ENCODE measurements around the gene NME7. TPM values are rescaled to one million over a fixed set of nuclear protein-coding genes. Genes with fewer than 3 reads are reported as not detected.
"Not testable (repeated sequence)": the region's sequence is repeated elsewhere in the genome, so short reads cannot be mapped to it uniquely, and the experiment has no call there.

The NME7 gene
- total RNA-seq, 2 experiments from 2014 or later = 7.1 to 8.5 TPM

- H3K4me1 Mint-ChIP-seq (ENCODE audit: low read depth) = peaks cover 13% of the 10 kb centered on the region
- CTCF ChIA-PET = interaction anchor here (1.1 kb wide), 1 partner anchor 36 kb away, joined by 3 read pairs; no protein-coding TSS in a partner anchor
- no peak for DNase-seq
- peaks cover 12% of the 10 kb centered on the region for H3K36me3 Mint-ChIP-seq (ENCODE audit: low read depth)
- H3K27ac Mint-ChIP-seq = no peak overlapping the region
- H3K9me3 Mint-ChIP-seq = peaks cover 15% of the 10 kb centered on the region
- intact Hi-C loops (cut with micrococcal nuclease) = no loop called here
- no peak overlapping the region for H3K4me3 Mint-ChIP-seq
- H3K27me3 Mint-ChIP-seq (ENCODE audit: low read depth) = no peaks in the 10 kb centered on the region
These were observed 27.8 kb downstream of the NME7 start for GRCh38 chr1:169339773-169340172.

- no peaks in the 10 kb centered on the region for H3K27me3 Mint-ChIP-seq (ENCODE audit: low read depth)
- CTCF ChIA-PET = interaction anchor here (1.1 kb wide), 1 partner anchor 35 kb away, joined by 3 read pairs; no protein-coding TSS in a partner anchor
- intact Hi-C loops (cut with micrococcal nuclease) = no loop called here
- peaks cover 16% of the 10 kb centered on the region for H3K9me3 Mint-ChIP-seq
- H3K36me3 Mint-ChIP-seq (ENCODE audit: low read depth) = peaks cover 12% of the 10 kb centered on the region
- no peak overlapping the region for H3K4me3 Mint-ChIP-seq
- no peak for DNase-seq
- H3K27ac Mint-ChIP-seq = no peak overlapping the region
- peaks cover 13% of the 10 kb centered on the region for H3K4me1 Mint-ChIP-seq (ENCODE audit: low read depth)
These were observed 29.0 kb downstream of the NME7 start for GRCh38 chr1:169338617-169339016.

GRCh38 chr1:169336947-169337715 lies 30.5 kb downstream of the NME7 start:
- CTCF ChIA-PET, DNase-seq: not testable (repeated sequence)

GRCh38 chr1:169334727-169335126 lies 32.9 kb downstream of the NME7 start:
- Mint-ChIP-seq H3K9me3 (peaks cover 18% of the 10 kb centered on the region), H3K36me3 (ENCODE audit: low read depth) (peaks cover 14% of the 10 kb centered on the region)
- DNase-seq; H3K4me3 Mint-ChIP-seq; H3K4me1 Mint-ChIP-seq (ENCODE audit: low read depth); H3K27ac Mint-ChIP-seq; intact Hi-C loops (cut with micrococcal nuclease); H3K27me3 Mint-ChIP-seq (ENCODE audit: low read depth): not testable (repeated sequence)
- CTCF ChIA-PET = interaction anchor here (0.7 to 1.1 kb wide), 2 partner anchors 13 to 14 kb away, joined by 3 to 4 read pairs; no protein-coding TSS in a partner anchor

More at GRCh38 chr1:169336947-169337715, 30.5 kb downstream of the NME7 start:
- H3K36me3 Mint-ChIP-seq (ENCODE audit: low read depth) = peaks cover 12% of the 10 kb centered on the region
- H3K27ac Mint-ChIP-seq; intact Hi-C loops (cut with micrococcal nuclease); H3K4me3 Mint-ChIP-seq; H3K27me3 Mint-ChIP-seq (ENCODE audit: low read depth): not testable (repeated sequence)
- peaks cover 16% of the 10 kb centered on the region for H3K9me3 Mint-ChIP-seq
- peaks cover 13% of the 10 kb centered on the region for H3K4me1 Mint-ChIP-seq (ENCODE audit: low read depth)

GRCh38 chr1:169330927-169331326 lies 36.7 kb downstream of the NME7 start:
- DNase-seq = no peak
- H3K9me3 Mint-ChIP-seq = peaks cover 16% of the 10 kb centered on the region
- H3K4me1 Mint-ChIP-seq (ENCODE audit: low read depth) = peaks cover 15% of the 10 kb centered on the region
- H3K27me3 Mint-ChIP-seq (ENCODE audit: low read depth) = no peaks in the 10 kb centered on the region
- peaks cover 11% of the 10 kb centered on the region for H3K36me3 Mint-ChIP-seq (ENCODE audit: low read depth)
- CTCF ChIA-PET = no interaction called here
- no peak overlapping the region for H3K27ac Mint-ChIP-seq
- H3K4me3 Mint-ChIP-seq = no peak overlapping the region
- intact Hi-C loops (cut with micrococcal nuclease) = no loop called here

GRCh38 chr1:169329383-169329782 lies 38.2 kb downstream of the NME7 start:
- Mint-ChIP-seq H3K4me1 (ENCODE audit: low read depth) (peaks cover 15% of the 10 kb centered on the region), H3K27ac (no peak overlapping the region), H3K27me3 (ENCODE audit: low read depth) (no peaks in the 10 kb centered on the region), H3K36me3 (ENCODE audit: low read depth) (peaks cover 5% of the 10 kb centered on the region), H3K9me3 (peaks cover 9% of the 10 kb centered on the region), H3K4me3 (no peak overlapping the region)
- no peak for DNase-seq
- CTCF ChIA-PET = no interaction called here
- intact Hi-C loops (cut with micrococcal nuclease) = loop anchor here (5.0 kb wide), 1 partner anchor 192 kb away; no protein-coding TSS in a partner anchor

GRCh38 chr1:169327875-169328274 lies 39.7 kb downstream of the NME7 start:
- H3K27ac Mint-ChIP-seq = no peak overlapping the region
- H3K9me3 Mint-ChIP-seq = peaks cover 9% of the 10 kb centered on the region
- no peak overlapping the region for H3K4me3 Mint-ChIP-seq
- CTCF ChIA-PET = interaction anchor here (2.0 kb wide), 1 partner anchor 20 kb away, joined by 9 read pairs; no protein-coding TSS in a partner anchor
- H3K4me1 Mint-ChIP-seq (ENCODE audit: low read depth) = peaks cover 15% of the 10 kb centered on the region
- no peaks in the 10 kb centered on the region for H3K27me3 Mint-ChIP-seq (ENCODE audit: low read depth)
- H3K36me3 Mint-ChIP-seq (ENCODE audit: low read depth) = peaks cover 5% of the 10 kb centered on the region
- intact Hi-C loops (cut with micrococcal nuclease) = loop anchor here (2.0 to 5.0 kb wide), 2 partner anchors 39 to 191 kb away; partner anchors contain the start of gene NME7
- DNase-seq = no peak

GRCh38 chr1:169326956-169327268 lies 40.7 kb downstream of the NME7 start:
- CTCF ChIA-PET = interaction anchor here (2.0 kb wide), 1 partner anchor 21 kb away, joined by 9 read pairs; no protein-coding TSS in a partner anchor
- Mint-ChIP-seq H3K9me3 (peaks cover 9% of the 10 kb centered on the region), H3K4me1 (ENCODE audit: low read depth) (peaks cover 18% of the 10 kb centered on the region), H3K27me3 (ENCODE audit: low read depth) (no peaks in the 10 kb centered on the region), H3K27ac (no peak overlapping the region), H3K36me3 (ENCODE audit: low read depth) (peaks cover 5% of the 10 kb centered on the region), H3K4me3 (no peak overlapping the region)
- intact Hi-C loops (cut with micrococcal nuclease) = loop anchor here (2.0 to 5.0 kb wide), 2 partner anchors 40 to 190 kb away; partner anchors contain the start of gene NME7
- DNase-seq = no peak

GRCh38 chr1:169326261-169326955 lies 41.2 kb downstream of the NME7 start:
- CTCF ChIA-PET = interaction anchor here (2.0 kb wide), 1 partner anchor 22 kb away, joined by 9 read pairs; no protein-coding TSS in a partner anchor
- peaks cover 9% of the 10 kb centered on the region for H3K9me3 Mint-ChIP-seq
- H3K4me3 Mint-ChIP-seq = no peak overlapping the region
- intact Hi-C loops (cut with micrococcal nuclease) = loop anchor here (2.0 to 5.0 kb wide), 2 partner anchors 40 to 189 kb away; partner anchors contain the start of gene NME7
- H3K27me3 Mint-ChIP-seq (ENCODE audit: low read depth) = no peaks in the 10 kb centered on the region
- no peak for DNase-seq
- no peak overlapping the region for H3K27ac Mint-ChIP-seq
- H3K36me3 Mint-ChIP-seq (ENCODE audit: low read depth) = peaks cover 5% of the 10 kb centered on the region
- peaks cover 18% of the 10 kb centered on the region for H3K4me1 Mint-ChIP-seq (ENCODE audit: low read depth)

GRCh38 chr1:169325117-169325516 lies 42.5 kb downstream of the NME7 start:
- H3K27me3 Mint-ChIP-seq (ENCODE audit: low read depth) = no peaks in the 10 kb centered on the region
- peaks cover 3% of the 10 kb centered on the region for H3K36me3 Mint-ChIP-seq (ENCODE audit: low read depth)
- no peak overlapping the region for H3K27ac Mint-ChIP-seq
- intact Hi-C loops (cut with micrococcal nuclease) = loop anchor here (5.0 kb wide), 1 partner anchor 188 kb away; no protein-coding TSS in a partner anchor
- CTCF ChIA-PET = no interaction called here
- H3K4me1 Mint-ChIP-seq (ENCODE audit: low read depth) = peaks cover 18% of the 10 kb centered on the region
- no peak for DNase-seq
- H3K4me3 Mint-ChIP-seq = no peak overlapping the region
- H3K9me3 Mint-ChIP-seq = peaks cover 9% of the 10 kb centered on the region

- CTCF ChIA-PET = interaction anchor here (1.0 kb wide), 1 partner anchor 46 kb away, joined by 3 read pairs; the partner anchor contains the start of genes BLZF1 and NME7
- Mint-ChIP-seq H3K27me3 (ENCODE audit: low read depth) (no peaks in the 10 kb centered on the region), H3K4me1 (ENCODE audit: low read depth) (peaks cover 14% of the 10 kb centered on the region), H3K4me3 (no peak overlapping the region), H3K9me3 (no peaks in the 10 kb centered on the region), H3K36me3 (ENCODE audit: low read depth) (peaks cover 3% of the 10 kb centered on the region), H3K27ac (no peak overlapping the region)
- no peak for DNase-seq
- intact Hi-C loops (cut with micrococcal nuclease) = no loop called here
These were observed 45.5 kb downstream of the NME7 start for GRCh38 chr1:169322138-169322537.

- Mint-ChIP-seq H3K4me3 (no peak overlapping the region), H3K4me1 (ENCODE audit: low read depth) (peaks cover 8% of the 10 kb centered on the region), H3K27ac (no peak overlapping the region), H3K9me3 (no peaks in the 10 kb centered on the region), H3K27me3 (ENCODE audit: low read depth) (no peaks in the 10 kb centered on the region), H3K36me3 (ENCODE audit: low read depth) (peaks cover 3% of the 10 kb centered on the region)
- CTCF ChIA-PET = interaction anchor here (1.0 kb wide), 1 partner anchor 47 kb away, joined by 3 read pairs; the partner anchor contains the start of genes BLZF1 and NME7
- intact Hi-C loops (cut with micrococcal nuclease) = no loop called here
- DNase-seq = no peak
These were observed 46.1 kb downstream of the NME7 start for GRCh38 chr1:169321539-169321938.
